GM19240 (cell line): ENCODE data around the gene GUCD1.

Source experiments
- DNase-seq: peaks from one replicate; pipeline ENCODE4 v3.0.0; 2011; ENCODE audit warnings: low spot score; ENCODE audit not compliant: insufficient read length

Gene GUCD1

DNA sequence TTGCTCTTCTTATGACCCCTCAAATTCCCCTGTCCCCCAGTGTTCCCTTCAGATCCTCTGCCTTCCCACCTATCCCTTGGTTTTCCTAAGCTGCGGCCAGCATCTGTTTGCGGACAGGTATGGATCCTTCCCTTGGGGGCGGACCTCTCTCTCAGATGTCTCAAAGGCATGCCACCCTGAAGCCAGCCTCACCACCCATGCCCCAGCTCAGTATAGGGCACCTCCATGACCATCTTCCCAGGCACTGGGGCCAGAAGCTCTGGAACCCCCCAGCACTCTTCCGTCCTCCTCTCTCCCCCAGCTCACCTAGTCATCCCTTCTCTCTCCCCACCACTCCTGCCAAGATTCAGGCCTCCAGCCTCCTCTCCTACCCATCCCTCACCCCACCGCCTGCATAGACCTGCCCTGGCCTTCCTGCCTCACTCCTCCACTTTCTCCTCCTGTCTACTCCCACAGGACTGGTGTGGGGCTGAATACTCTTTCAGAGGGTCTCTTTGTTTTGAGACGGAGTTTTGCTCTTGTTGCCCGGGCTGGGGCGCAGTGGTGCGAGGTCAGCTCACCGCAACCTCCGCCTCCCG lies 35.7 kb upstream of the GUCD1 start:
- DNase-seq: no peak

DNA sequence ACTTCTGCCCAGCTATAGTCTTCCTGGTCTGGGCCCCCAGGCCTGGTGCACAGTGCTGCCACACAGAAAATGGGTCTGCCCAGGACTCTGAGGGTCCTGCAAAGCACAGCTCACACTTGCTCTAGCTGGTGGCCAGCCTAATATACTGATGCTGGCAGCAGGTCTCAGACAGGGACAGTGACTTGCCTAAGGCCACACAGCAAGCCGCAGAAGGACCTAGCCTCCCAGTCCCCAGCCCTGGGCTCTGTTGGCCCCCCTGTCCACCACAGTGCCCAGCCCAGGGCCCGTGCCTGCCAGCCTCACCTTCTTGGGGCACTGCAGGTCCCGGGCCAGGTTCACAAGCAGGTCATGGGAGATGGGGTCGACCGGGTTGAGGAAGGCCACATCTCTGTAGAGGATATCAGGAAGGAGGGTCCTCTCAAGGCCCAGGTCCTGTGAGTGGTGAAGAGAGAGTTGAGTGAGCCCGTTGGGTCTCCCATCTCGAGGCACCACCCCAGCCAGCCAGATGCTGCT lies 34.6 kb upstream of the GUCD1 start:
- DNase-seq: no peak

DNA sequence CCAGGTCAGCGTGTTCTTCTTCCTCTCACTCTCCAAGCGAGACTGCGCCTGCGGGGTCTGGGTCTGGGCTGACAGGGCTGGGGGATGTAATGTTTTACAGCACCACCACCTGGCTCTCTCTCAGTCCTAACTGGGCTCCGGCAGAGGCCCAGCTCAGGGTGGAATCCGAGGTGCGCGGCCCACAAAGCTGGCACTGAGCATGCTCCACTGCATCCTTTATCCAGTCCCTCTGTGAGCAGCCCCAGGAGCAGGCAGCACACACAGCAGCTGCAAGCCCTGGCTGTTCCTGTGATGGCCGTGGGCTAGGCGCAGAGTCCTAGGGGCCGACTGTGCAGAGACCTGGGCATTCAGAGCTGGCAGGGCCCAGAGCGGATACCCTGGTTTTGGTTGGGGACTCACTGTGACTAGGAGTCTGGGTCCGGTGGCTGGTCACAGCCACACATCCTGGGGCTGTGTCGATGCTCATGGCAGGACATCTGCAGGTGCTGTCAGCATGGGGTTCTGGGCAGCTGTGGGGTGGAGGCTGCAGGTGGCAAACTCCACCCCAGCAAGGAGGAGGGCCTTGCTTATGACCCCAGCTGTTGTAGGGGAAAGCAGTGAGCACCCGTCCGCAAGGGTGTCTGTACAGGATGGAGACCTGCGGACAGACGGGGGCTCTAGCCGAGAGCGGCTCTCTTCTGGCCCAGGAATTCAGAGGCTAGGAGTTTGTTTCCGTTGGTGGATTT lies 34.0 kb upstream of the GUCD1 start:
- DNase-seq: no peak

DNA sequence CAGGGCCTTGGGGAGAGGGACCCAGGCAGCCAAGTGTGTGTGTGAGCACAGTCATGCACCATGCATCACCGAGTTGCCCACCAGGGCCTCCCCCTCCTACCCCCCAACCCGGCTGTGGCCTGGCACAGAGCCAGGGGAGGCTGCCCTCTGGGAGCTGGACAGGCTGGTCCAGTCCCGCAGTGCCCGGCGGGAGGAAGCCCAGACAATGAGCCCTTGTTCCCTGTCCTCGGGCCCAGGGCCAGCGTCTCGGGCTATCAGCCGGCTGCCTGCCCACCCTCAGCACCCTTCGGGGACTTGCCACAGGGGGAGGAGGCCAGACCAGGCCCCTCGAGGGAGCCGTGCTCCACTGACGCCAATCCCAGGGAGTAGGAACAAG lies 33.4 kb upstream of the GUCD1 start:
- no peak for DNase-seq

DNA sequence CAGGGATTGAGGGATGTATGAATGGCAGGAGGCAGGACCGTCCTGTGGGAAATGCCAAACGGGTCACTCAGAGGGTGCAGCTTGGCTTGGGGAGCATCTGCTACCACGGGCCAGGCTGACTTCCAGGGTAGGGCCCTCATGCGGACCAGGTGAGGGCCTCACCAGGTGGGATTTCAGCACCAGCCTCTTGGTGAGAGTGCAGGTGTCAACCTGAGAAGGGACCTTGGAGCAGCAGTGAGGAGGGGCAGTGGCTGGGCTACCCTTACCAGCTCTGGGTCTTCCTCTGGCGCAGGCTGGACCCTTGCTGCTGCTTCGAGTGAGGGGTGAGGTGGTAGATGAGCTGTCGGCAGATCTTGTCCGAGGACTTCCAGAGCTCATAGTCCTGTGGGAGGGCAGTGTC lies 33.0 kb upstream of the GUCD1 start:
- DNase-seq: no peak

DNA sequence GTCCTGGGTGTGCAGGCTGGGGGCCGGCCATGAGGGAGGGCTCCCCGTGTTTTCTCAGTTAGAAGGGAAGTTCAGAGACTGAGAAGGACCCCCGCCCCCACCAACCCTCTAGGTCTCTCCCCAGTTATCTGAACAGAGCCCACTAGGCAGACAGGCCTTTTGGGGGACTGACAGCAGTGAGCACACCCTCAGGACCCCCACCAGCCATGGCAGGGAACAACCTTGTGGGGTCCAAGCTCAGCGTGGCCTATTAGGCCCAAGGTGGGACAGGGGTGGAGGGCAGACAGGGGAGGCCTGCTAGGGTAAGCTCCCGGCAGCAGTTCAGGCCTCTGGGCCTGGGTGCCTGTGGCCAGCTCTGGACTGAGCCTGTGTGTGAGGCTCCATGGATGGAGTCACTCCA lies 32.3 kb upstream of the GUCD1 start:
- DNase-seq: no peak

DNA sequence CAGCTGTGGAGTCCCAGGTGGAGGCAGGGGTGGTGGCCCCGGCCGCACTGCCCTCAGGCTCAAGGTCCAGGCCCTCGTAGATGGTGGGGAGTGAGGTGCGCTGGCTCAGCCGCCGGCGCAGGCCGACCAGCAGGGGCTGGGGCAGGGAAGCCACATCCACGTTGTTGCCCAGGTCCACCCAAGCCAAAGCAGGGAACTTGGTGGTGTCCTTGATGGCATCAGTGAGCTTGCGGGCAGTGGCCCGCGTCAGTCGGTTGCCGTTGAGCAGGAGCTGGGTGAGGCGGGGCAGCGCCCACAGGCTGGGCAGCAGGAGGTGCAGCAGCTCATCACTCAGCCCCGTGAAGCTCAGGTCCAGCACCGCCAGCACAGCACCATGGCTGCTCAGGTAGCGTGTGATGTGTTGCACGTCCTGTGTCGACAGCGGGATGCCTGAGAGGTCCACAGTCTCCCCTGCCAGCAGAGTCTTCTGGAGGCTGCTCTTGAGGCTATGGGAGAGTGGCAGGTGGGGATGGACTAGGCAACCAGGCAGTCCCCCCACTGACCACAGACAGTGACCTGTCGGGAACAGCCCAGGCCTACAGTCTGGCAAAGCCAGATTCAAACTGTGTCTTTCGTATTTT lies 31.1 kb upstream of the GUCD1 start:
- no peak for DNase-seq

DNA sequence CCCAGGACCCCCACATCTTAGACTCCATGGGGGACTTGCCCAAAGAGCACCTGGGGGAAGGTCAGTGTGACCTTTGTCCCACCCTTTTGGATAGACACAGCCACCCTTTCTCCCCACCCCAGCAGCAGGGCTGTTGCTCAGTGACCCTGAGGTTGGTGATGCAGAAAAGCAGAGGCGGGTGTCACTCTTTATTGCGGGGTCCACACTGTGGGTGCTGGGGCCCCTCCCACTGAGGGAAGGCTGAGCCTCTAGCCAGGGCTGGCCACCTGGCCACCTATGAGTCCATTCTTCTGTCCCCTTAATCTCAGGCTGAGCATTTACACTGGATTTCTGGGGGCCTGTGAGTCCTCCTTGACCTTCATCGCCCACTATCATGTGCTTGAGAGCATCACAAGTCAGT lies 30.5 kb upstream of the GUCD1 start:
- no peak for DNase-seq

DNA sequence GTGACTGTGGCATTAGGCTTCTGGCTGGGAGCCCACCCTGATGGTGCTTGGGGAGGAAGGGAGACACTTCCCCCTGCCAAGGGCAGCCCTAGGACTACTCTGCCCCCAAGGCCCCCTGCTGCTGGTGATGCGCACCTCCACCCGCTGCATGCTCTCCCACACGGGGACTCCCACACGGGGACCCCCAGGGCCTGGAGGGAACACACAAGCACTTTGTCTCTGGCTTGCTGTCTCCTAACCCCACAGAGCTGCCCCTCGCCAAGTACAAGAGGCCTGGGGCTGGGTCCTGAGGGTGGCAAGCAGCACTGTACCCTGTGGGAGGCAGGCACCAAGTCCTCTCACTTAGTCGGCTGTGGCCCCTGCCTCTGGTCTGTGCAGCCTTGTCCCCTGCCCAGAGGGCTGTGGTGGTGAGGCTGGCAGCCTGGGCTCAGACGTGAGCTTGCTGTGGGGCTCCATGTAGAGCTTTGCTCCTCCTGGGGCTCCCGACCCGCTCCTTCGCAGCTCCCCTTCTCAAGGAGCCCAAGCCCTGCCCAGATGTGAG lies 30.0 kb upstream of the GUCD1 start:
- no peak for DNase-seq

DNA sequence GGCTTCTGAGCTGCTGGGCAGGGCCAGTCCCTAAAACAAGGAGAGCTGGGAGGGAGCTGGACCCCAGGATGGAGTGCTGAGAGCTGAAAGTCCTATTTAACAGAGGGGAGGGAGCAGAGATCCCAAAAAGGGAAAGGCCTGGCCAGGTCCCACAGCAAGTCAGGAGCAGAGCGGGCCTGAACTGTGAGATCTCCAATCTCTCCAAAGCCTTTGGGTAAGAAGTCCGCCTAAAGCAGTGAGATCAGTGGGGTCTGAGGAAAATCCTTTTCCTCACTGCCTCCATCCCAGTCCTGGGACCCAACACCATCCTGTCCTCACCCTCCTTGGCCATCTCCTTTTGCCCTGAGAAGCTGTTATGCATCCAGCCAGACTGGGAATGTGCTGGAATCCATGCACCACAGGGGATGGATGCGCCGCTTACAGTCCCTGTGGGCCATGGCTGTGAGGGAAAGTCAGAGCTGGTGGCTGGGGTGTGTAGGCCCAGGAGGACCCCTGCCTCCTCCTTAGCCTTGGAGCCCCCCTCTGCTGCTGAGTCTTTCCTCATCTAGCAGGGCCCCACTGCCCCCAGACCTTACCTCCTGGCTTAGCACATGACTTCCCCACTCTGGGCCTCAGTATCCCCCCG lies 29.3 kb upstream of the GUCD1 start:
- DNase-seq: no peak

DNA sequence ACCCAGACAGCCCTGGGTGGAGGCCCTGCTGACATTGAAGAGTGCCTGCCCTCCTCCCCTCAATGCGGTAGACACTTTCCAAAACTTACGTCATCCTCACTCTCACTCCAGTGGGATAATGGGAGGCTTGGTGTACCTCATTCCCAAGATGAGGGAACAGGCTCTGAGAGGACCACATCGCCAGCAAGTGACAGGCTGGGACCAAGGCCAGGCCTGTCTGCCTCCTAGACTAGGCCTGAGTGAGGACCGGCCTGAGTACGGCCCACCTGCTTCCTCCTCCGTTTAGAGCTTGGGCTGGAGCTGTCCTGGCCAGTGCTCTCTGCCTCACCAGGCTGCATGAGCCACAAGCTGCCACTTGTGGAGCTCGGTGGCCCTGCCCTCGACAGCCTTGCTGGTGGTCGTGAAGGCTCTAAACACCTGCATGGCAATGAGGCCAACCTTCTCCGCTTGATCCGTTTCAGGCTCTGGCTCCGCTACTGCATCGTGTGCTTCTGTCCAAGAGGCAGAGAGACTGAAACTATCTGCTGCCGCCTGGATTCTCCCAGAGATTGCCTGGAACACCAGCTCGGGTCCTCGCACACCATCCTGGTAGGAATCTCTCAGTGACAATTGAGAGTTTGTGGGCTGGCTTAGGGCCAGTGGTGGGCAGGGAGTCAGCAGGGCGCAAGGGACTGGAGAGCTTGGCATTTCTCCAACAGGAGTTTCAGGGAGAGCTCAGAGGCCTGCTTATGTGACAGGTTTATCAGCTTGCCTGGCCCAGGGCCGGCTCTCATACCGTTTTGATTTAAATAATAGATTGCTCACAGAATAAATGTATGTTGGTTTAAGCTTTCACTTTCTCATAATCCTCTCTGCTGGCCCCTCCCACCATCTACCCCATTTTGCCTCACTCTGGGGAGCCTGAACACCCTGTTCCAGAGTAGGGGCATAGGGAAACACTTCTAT lies 28.6 kb upstream of the GUCD1 start:
- no peak for DNase-seq

DNA sequence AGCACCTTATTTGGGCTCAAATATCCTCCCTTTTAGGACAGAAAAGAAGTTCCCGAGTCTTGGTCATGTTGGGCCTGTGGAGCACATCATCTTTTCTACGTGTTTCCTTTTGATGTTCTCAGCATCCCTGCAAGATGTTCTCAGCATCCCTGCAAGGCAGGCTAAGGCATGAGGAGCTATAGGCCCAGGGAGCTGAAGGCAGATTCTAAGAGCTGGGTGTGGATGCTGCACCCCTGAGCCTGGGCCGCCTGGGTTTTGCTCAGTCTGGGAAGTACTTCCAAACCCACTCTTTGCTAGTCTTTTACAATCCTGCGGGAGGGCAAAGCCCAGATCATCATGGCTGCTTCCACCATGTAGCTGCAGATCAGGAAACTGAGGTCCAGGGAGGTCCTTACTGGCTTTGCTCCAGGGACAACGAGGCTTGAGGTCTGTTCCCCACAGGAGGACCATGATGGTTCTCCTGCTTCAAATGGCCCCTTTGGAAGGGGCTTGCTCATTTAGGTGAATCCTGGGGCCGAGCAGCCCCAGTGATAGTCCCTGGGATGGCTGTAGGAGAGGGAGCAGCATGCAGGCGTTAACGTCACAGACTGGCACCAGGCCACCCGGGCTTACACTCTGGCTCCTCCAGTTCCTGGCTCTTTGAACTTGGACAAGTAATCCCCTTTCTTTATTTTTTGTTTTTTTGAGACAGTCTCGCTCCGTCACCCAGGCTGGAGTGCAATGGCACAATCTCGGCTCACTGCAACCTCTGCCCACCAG lies 27.3 kb upstream of the GUCD1 start:
- no peak for DNase-seq

DNA sequence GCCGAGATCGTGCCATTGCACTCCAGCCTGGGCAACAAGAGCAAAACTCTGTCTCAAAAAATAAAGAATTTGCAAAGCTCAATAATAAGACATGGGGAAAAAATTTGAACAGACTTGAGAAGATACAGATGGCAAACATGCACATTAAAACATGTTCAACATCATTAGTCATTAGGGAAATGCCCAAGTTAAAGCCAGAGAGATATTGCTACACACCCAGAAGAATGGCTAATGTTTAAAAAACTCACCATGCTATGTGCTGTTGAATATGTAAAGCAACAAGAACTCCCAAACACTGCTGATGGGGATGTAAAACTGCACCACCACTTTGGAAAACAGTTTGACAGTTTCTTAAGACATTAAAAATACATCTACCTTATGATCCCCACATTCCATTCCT lies 25.3 kb upstream of the GUCD1 start:
- no peak for DNase-seq

DNA sequence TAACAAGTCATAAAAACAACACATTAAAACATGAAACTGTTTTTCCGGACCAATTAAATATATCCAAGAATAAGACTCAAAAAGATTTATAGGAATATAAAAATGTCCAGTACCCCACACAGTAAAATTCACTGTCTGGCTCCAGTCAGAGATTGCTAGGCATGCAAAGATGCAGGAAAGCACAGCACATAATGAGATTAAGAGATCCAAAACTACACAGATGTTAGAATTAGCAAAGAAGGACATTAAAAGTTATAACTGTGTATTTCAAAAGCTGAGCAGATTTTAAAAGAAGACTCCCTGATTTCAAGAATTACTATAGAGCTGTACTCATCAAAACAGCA lies 24.3 kb upstream of the GUCD1 start:
- DNase-seq: no peak

DNA sequence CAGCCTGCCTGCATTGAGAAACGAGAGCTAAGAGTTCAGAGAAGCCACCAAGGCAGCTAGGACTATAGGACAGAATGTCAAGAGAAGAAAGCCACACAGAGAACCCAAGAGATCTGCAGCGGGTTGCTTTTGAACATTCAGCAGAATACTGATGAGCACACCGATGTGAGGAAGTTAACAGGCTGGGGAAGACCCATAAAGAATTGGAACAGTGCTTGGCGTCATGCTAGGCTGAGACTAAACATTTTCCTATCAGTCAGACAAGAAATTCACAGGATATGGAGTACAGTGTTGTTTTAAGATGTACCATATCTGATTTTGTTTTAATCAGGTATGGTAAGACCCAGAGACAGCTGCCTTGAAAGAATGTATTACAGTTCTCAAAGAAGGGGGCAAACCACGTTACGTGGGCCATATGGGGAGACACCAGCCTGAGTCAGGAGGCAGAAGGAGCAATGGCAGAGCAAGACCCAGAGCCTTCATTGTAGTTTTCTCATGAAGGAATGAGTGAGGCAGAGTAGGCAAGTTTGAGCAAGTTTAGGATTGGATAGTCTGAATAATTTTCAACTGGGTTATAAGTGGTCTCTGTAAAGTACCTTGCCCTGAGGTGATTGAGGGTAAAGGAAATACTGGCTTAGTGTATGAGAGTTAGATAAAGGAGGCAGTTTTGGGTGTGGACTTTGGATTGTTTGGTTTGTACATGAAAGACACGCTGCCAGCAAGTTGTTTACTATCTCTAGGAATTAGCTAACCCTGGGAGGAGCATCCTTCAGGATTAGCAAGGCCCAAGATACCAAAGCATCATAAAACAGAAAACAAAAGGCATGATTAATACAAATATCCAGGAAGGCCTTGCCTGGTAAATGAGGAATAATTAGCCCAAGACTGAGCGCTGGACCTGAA lies 23.7 kb upstream of the GUCD1 start:
- no peak for DNase-seq

DNA sequence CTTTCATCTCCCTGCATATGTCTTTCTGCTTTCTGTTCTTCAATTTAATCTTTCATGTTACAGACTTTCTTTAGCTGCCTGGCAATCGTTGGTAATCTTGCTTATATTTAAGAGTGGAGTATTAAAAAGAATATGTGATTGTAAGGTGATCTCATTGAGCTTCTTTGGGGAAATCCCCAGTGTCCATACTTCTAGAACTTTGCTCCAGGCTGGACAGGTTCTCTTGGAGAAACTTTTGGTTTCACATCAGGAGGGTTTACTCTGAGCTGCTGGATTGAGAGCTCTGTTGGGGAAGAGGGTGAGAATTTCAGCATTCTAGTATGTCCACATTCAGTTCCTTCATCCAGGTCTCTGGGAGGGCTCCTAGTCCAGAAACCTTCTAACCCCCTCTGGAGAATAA lies 21.8 kb upstream of the GUCD1 start:
- no peak for DNase-seq

DNA sequence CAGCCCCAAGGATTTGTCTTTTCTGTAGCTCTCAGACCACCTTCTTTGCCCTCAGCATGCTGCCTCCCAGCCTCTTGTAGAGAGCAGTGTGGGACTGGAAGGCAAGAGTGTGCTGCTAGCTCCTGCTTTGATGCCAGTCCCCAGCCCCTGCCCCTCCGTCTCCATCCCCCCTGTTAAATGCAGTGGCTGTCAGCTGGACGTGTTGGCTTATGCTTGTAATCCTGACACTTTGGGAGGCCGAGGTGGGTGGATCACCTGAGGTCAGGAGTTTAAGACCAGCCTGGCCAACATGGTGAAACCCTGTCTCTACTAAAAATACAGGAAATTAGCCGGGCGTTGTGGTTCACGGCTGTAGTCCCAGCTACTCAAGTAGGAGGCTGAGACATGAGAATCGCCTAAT lies 16.3 kb upstream of the GUCD1 start:
- no peak for DNase-seq

DNA sequence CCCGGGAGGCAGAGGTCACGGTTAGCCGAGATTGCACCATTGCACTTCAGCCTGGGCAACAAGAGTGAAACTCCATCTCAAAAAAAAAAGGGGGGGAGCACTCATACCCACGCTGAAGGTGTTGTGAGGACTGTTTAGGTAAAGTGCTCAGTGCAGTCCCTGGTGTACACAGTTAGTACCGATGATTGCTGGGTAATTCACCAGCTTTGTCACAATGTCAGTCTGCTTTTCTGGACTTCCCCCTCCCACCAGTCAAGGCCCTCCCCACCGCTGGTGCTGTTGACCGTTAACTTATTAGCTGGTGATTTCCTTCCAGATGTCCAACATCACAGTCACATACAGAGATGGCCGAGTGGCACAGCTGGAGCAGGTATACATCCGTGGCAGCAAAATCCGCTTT lies 12.7 kb upstream of the GUCD1 start:
- no peak for DNase-seq

DNA sequence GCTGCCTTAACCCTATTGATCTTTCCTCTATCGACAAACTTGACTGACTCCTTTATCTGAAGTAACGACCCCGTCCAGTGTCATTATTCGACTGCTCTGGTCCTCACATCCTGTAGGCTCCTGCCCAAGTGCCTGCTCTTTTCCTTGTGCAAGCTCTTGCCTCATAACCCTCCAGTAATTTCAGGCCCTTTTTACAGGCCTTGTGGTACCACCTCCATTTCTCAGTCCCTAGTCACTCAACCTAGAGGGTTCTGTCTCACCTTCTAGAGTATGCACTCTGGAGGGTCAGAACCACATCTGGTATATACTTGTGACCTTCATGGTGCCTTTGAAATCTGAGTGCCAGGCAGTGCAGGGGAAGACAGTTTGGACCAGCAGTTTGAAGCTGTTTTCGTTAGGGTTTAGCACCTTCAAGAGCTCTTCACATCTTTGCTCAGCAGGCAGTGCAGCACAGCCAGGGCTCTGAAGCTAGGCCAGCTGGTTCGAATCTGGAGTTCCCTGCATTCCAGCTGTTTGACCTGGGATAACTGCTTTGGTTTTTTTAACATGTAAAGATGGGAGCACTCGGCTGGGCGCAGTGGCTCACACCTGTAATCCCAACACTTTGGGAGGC lies 12.1 kb upstream of the GUCD1 start:
- DNase-seq: no peak
